Calu3 (cell line): Measurements from ENCODE around the gene GGT6. TPM values are rescaled to one million over a fixed set of nuclear protein-coding genes. Genes with fewer than 3 reads are reported as not detected.

Experiments
- BruUV-seq: library from RNA; stranded (reverse); fragments of 400-500 nt; replicated peaks from 2 replicates; lab custom pipeline; 2021; lab: Mats Ljungman, UMichigan
- CTCF ChIA-PET: fragments of 300-600 bp; sonication (Branson Sonifier 250); formaldehyde crosslinking; loops from one replicate; lab custom pipeline; 2022; ENCODE audit warnings: antibody characterized with exemption; lab: Charles Lee
- DNase-seq: peaks from one replicate; pipeline ENCODE4 v3.0.0; 2022
- H3K27ac Mint-ChIP-seq: one replicate; pipeline ENCODE4 v1.8.0; 2022; ENCODE audit warnings: mixed read lengths; ENCODE audit not compliant: unreplicated experiment
- H3K27me3 Mint-ChIP-seq: one replicate; pipeline ENCODE4 v1.8.0; 2022; ENCODE audit warnings: mixed read lengths; ENCODE audit not compliant: unreplicated experiment
- H3K36me3 Mint-ChIP-seq: one replicate; pipeline ENCODE4 v1.8.0; 2022; ENCODE audit warnings: mild to moderate bottlenecking, moderate library complexity, mixed read lengths; ENCODE audit not compliant: insufficient read depth, unreplicated experiment
- H3K4me1 Mint-ChIP-seq: one replicate; pipeline ENCODE4 v1.8.0; 2022; ENCODE audit warnings: mild to moderate bottlenecking, low read depth, mixed read lengths; ENCODE audit not compliant: unreplicated experiment
- H3K4me3 Mint-ChIP-seq: one replicate; pipeline ENCODE4 v1.8.0; 2022; ENCODE audit warnings: mild to moderate bottlenecking, low read depth, moderate library complexity, mixed read lengths; ENCODE audit not compliant: unreplicated experiment
- H3K9me3 Mint-ChIP-seq: one replicate; pipeline ENCODE4 v1.8.0; 2022; ENCODE audit warnings: low read depth, mixed read lengths; ENCODE audit not compliant: unreplicated experiment
- CTCF ChIP-seq: fragments of 200-600 bp; IDR thresholded peaks from one replicate; pipeline ENCODE4 v1.8.0; 2022; ENCODE audit warnings: antibody characterized with exemption; ENCODE audit not compliant: unreplicated experiment
- intact Hi-C: fragments of 100-400 bp; cut with micrococcal nuclease; formaldehyde crosslinking; loops from one replicate; pipeline ENCODE4 v1.10.0; 2022; ENCODE audit not compliant: unreplicated experiment
- total RNA-seq: library from RNA; stranded (reverse); gene quantifications from 2 replicates; pipeline ENCODE4 v1.2.3, GENCODE V29; 2022

Gene GGT6
- total RNA-seq, 1 experiment from 2014 or later: 1.1 TPM

- no peak for TF ChIP-seq CTCF
- intact Hi-C loops: no loop called here
- DNase-seq: no peak
- Mint-ChIP-seq H3K4me3 (no peak overlapping the region), H3K9me3 (no peaks in the 10 kb centered on the region), H3K27me3 (no peaks in the 10 kb centered on the region), H3K27ac (peak overlapping the region; percentile 20), H3K4me1 (peaks cover 21% of the 10 kb centered on the region), H3K36me3 (peaks cover 86% of the 10 kb centered on the region)
- CTCF ChIA-PET: interaction anchor here (0.6 kb wide), 2 partner anchors 57 to 117 kb away, joined by 3 to 5 read pairs; no protein-coding TSS in a partner anchor
- BruUV-seq: no TSS peak
These were observed 22.7 kb downstream of the GGT6 start for GRCh38 chr17:4537451-4538235.

DNA sequence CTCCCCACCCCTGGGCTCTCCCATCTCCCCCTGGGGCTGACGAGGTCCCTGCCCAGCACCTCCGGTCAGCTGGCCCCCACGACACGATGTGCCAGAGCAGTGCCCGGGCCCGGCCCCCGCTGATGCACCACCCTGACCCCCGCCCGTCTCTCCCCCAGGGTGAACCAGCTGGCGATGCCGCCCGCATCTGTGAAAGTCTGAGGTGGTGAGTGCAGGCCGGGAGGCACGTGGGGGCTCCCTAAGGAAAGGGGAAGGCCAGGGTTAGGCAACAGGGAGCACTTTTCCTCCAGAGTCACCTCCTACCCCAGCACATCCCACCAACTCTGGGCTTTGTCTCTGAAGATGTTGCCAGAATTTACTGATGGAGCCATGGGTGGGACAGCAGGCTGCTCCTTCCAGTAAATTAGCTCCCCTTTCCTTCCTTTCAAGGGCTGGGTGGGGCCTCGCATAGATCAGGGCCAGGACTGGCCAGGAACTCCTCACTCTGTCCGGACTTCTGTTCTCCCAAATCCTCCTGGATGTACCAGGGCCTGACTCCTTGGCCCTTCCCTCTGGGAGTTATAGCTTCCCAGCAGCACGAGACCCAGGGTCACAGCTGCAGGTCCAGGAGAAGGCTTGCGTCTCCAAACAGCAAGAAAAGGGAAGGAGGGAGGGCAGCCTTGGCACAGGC is 23.5 kb downstream of the GGT6 start:
- H3K4me3 Mint-ChIP-seq: no peak overlapping the region
- CTCF ChIA-PET: interaction anchor here (0.6 kb wide), 1 partner anchor 116 kb away, joined by 3 read pairs; no protein-coding TSS in a partner anchor
- DNase-seq: no peak
- H3K36me3 Mint-ChIP-seq: peaks cover 83% of the 10 kb centered on the region
- H3K9me3 Mint-ChIP-seq: no peaks in the 10 kb centered on the region
- TF ChIP-seq CTCF: no peak
- no peaks in the 10 kb centered on the region for H3K27me3 Mint-ChIP-seq
- peaks cover 20% of the 10 kb centered on the region for H3K4me1 Mint-ChIP-seq
- no TSS peak for BruUV-seq
- peak overlapping the region; percentile 20 for H3K27ac Mint-ChIP-seq
- intact Hi-C loops: no loop called here

DNA sequence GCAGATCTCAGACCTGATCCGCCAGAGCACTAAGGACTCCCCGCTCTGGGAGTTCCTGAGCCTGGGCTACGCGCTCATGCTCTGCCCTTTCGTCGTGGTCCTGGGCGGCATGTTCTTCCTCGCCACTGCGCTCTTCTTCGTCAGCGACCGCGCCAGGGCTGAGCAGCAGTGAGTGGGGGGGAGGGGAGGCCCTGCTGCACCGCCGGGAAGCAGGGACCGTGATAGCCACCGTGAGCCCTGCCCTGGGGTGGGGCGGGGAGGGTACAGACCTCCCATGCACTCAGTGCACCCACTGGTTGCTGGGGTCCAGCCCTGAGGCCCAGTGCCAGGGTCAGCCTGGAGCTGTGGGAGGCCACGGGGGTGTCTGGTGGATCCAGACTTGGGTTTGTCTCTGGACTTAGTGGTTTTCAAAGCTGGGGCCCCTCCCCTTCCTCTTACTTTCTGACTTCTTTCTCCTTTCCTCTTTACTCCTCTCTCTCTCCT is 24.1 kb downstream of the GGT6 start:
- Mint-ChIP-seq H3K4me3 (no peak overlapping the region), H3K27ac (peak overlapping the region; percentile 20), H3K4me1 (peaks cover 23% of the 10 kb centered on the region), H3K36me3 (peaks cover 80% of the 10 kb centered on the region), H3K27me3 (no peaks in the 10 kb centered on the region), H3K9me3 (no peaks in the 10 kb centered on the region)
- DNase-seq: no peak
- CTCF ChIA-PET: no interaction called here
- intact Hi-C loops: no loop called here
- TF ChIP-seq CTCF: no peak
- BruUV-seq: no TSS peak

DNA sequence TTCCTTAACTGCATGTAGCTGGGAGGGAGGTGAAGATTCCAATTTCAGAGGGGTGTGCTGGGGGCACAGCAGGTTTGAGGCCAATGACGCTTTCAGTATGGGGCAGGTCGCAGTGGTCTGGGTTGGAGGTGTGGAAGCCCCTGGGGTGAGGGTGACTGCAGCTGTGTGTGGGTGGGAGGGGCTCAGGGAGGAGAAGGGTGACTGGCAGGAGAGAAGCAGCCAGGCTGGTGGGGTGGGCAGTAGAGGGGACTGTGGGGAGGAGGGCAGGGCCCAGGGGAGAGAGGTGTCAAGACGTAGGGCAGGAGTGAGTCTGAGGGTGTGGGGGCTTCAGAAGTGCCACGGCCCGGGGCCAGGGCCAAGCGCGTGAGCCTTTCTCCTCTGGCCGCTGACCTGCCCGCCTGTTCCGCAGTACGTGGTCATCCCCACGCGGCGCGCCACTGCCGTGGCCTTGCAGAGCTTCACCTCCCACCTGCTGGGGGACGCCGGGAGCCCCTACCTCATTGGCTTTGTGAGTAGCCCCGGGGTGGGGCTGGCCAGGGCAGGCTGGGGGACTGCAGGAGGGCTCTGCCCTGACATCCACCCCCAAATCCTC is 24.6 kb downstream of the GGT6 start:
- no TSS peak for BruUV-seq
- CTCF ChIA-PET: no interaction called here
- no peak overlapping the region for H3K4me3 Mint-ChIP-seq
- intact Hi-C loops: no loop called here
- TF ChIP-seq CTCF: no peak
- H3K27ac Mint-ChIP-seq: no peak overlapping the region
- peaks cover 75% of the 10 kb centered on the region for H3K36me3 Mint-ChIP-seq
- no peak for DNase-seq
- no peaks in the 10 kb centered on the region for H3K9me3 Mint-ChIP-seq
- peaks cover 23% of the 10 kb centered on the region for H3K4me1 Mint-ChIP-seq
- no peaks in the 10 kb centered on the region for H3K27me3 Mint-ChIP-seq
